ENCODE measurements around the gene VSIG4.
"Not testable (repeated sequence)": the region's sequence is repeated elsewhere in the genome, so short reads cannot be mapped to it uniquely, and the experiment has no call there.

Gene VSIG4

DNA sequence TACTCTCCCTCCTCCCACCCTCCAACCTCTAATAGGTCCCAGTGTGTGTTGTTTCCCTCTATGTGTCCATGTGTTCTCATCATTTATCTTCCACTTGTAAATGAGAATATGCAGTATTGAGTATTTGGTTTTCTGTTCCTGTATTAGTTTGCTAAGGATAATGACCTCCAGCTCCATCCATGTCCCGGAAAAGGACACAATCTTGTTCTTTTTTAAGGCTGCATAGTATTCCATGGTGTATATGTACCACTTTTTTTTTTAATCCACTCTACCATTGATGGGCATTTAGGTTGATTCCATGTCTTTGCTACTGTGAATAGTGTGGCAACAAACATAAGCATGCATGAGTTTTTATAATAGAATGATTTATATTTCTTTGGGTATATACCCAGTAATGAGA, 62.7 kb downstream of the VSIG4 start:
- not testable (repeated sequence) for DNase-seq (ENCODE audit: low read depth in 2 of 2)

DNA sequence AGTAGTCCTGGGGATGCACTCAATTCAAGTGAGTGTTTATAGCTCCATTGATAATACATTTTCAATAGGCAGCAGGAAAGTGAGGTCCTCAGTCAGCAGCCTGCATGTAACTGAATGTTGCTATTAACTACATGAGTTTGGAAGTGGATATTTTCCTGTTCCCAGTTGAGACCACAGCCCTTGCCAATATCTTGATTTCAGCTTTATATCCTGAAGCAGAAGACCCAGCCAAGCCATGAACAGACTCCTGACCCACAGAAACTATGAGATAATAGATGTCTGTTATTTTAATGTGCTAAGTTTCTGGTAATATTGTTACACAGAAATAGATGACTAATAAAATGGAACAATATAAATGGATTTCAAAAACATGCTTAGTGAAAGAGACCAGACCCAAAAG, 63.7 kb downstream of the VSIG4 start:
- no peak for DNase-seq (ENCODE audit: low read depth in 2 of 2)

DNA sequence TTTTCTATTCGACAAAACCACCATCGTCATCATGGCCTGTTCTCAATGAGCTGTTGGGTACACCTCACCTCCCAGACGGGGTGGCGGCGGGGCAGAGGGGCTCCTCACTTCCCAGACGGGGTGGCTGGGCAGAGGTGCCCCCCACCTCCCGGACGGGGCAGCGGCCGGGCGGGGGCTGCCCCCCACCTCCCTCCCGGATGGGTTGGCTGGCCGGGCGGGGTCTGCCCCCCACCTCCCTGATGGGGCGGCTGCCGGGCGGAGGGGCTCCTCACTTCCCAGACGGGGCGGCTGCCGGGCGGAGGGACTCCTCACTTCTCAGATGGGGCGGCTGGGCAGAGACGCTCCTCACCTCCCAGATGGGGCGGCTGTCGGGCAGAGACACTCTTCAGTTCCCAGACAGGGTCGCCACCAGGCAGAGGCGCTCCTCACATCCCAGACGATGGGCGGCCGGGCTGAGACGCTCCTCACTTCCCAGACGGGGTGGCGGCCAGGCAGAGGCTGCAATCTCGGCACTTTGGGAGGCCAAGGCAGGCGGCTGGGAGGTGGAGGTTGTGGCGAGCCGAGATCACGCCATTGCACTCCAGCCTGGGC, 64.6 kb downstream of the VSIG4 start:
- not testable (repeated sequence) for DNase-seq (ENCODE audit: low read depth in 2 of 2)
